HEK293 (cell line): Measurements from ENCODE around the gene GLI1.

Source experiments
- ATF2 ChIP-seq: fragments of 450-650 bp; formaldehyde crosslinking; IDR thresholded peaks from 2 replicates; pipeline ENCODE4 v1.5.1; 2016; ENCODE audit warnings: missing biosample characterization, missing genetic modification characterization, low read depth
- FEZF1 ChIP-seq: fragments of 450-650 bp; formaldehyde crosslinking; IDR thresholded peaks from 2 replicates; pipeline ENCODE4 v1.5.1; 2016; ENCODE audit warnings: missing biosample characterization, missing genetic modification characterization
- KLF7 ChIP-seq: fragments of 450-650 bp; formaldehyde crosslinking; IDR thresholded peaks from 2 replicates; pipeline ENCODE4 v1.5.1; 2016; ENCODE audit warnings: missing biosample characterization, missing genetic modification characterization, borderline replicate concordance
- OSR2 ChIP-seq: fragments of 450-650 bp; formaldehyde crosslinking; IDR thresholded peaks from 2 replicates; pipeline ENCODE4 v1.5.1; 2016; ENCODE audit warnings: missing biosample characterization, missing genetic modification characterization
- PRDM4 ChIP-seq: fragments of 450-650 bp; formaldehyde crosslinking; IDR thresholded peaks from 2 replicates; pipeline ENCODE4 v1.5.1; 2017; ENCODE audit warnings: missing biosample characterization, missing genetic modification characterization
- RBAK ChIP-seq: fragments of 450-650 bp; formaldehyde crosslinking; IDR thresholded peaks from 2 replicates; pipeline ENCODE4 v1.5.1; 2016; ENCODE audit warnings: missing biosample characterization, missing genetic modification characterization
- ZBTB10 ChIP-seq: fragments of 450-650 bp; formaldehyde crosslinking; IDR thresholded peaks from 2 replicates; pipeline ENCODE4 v1.5.1; 2016; ENCODE audit warnings: missing biosample characterization, missing genetic modification characterization
- ZBTB17 ChIP-seq: fragments of 450-650 bp; formaldehyde crosslinking; IDR thresholded peaks from 2 replicates; pipeline ENCODE4 v1.5.1; 2016; ENCODE audit warnings: missing biosample characterization, missing genetic modification characterization
- ZEB2 ChIP-seq: fragments of 450-650 bp; formaldehyde crosslinking; IDR thresholded peaks from 2 replicates; pipeline ENCODE4 v1.5.1; 2016; ENCODE audit warnings: missing biosample characterization, missing genetic modification characterization
- ZNF112 ChIP-seq: fragments of 450-650 bp; formaldehyde crosslinking; IDR thresholded peaks from 2 replicates; pipeline ENCODE4 v1.5.0; 2017; ENCODE audit warnings: missing biosample characterization, missing genetic modification characterization
- ZNF132 ChIP-seq: fragments of 450-650 bp; formaldehyde crosslinking; IDR thresholded peaks from 2 replicates; pipeline ENCODE4 v1.5.1; 2017; ENCODE audit warnings: missing biosample characterization, missing genetic modification characterization, borderline replicate concordance
- ZNF140 ChIP-seq: fragments of 450-650 bp; formaldehyde crosslinking; IDR thresholded peaks from 2 replicates; pipeline ENCODE4 v1.5.1; 2016; ENCODE audit warnings: missing biosample characterization, missing genetic modification characterization
- ZNF148 ChIP-seq: fragments of 450-650 bp; formaldehyde crosslinking; IDR thresholded peaks from 2 replicates; pipeline ENCODE4 v1.5.0; 2017; ENCODE audit warnings: missing biosample characterization, missing genetic modification characterization, borderline replicate concordance
- ZNF221 ChIP-seq: fragments of 450-650 bp; formaldehyde crosslinking; IDR thresholded peaks from 2 replicates; pipeline ENCODE4 v1.5.1; 2017; ENCODE audit warnings: missing biosample characterization, missing genetic modification characterization, borderline replicate concordance
- ZNF23 ChIP-seq: fragments of 450-650 bp; formaldehyde crosslinking; IDR thresholded peaks from 2 replicates; pipeline ENCODE4 v1.5.1; 2016; ENCODE audit warnings: missing biosample characterization, missing genetic modification characterization, borderline replicate concordance
- ZNF26 ChIP-seq: fragments of 450-650 bp; formaldehyde crosslinking; IDR thresholded peaks from 2 replicates; pipeline ENCODE4 v1.5.1; 2016; ENCODE audit warnings: missing biosample characterization, missing genetic modification characterization
- ZNF341 ChIP-seq: fragments of 450-650 bp; formaldehyde crosslinking; IDR thresholded peaks from 2 replicates; pipeline ENCODE4; 2016; ENCODE audit warnings: low read depth, missing biosample characterization, missing genetic modification characterization
- ZNF366 ChIP-seq: fragments of 450-650 bp; formaldehyde crosslinking; conservative IDR thresholded peaks from 2 replicates; pipeline ENCODE4 v1.5.1; 2016; ENCODE audit warnings: missing biosample characterization, missing genetic modification characterization
- ZNF37A ChIP-seq: fragments of 450-650 bp; IDR thresholded peaks from 2 replicates; pipeline ENCODE4 v1.5.1; 2018; ENCODE audit warnings: missing biosample characterization, missing genetic modification characterization
- ZNF473 ChIP-seq: fragments of 450-650 bp; formaldehyde crosslinking; IDR thresholded peaks from 2 replicates; pipeline ENCODE4 v1.5.1; 2017; ENCODE audit warnings: missing biosample characterization, missing genetic modification characterization
- ZNF501 ChIP-seq: fragments of 450-650 bp; formaldehyde crosslinking; IDR thresholded peaks from 2 replicates; pipeline ENCODE4 v1.5.1; 2016; ENCODE audit warnings: missing biosample characterization, missing genetic modification characterization
- ZNF558 ChIP-seq: fragments of 450-650 bp; formaldehyde crosslinking; IDR thresholded peaks from 2 replicates; pipeline ENCODE4 v1.5.1; 2016; ENCODE audit warnings: missing biosample characterization, missing genetic modification characterization
- ZNF623 ChIP-seq: fragments of 450-650 bp; formaldehyde crosslinking; IDR thresholded peaks from 2 replicates; pipeline ENCODE4 v1.5.1; 2016; ENCODE audit warnings: missing biosample characterization, missing genetic modification characterization
- ZNF747 ChIP-seq: fragments of 450-650 bp; formaldehyde crosslinking; IDR thresholded peaks from 2 replicates; pipeline ENCODE4 v1.5.1; 2016; ENCODE audit warnings: missing biosample characterization, missing genetic modification characterization
- ZNF791 ChIP-seq: fragments of 450-650 bp; formaldehyde crosslinking; IDR thresholded peaks from 2 replicates; pipeline ENCODE4 v1.5.1; 2016; ENCODE audit warnings: missing biosample characterization, missing genetic modification characterization
- ZSCAN16 ChIP-seq: fragments of 450-650 bp; formaldehyde crosslinking; IDR thresholded peaks from 2 replicates; pipeline ENCODE4 v1.5.1; 2016; ENCODE audit warnings: missing biosample characterization, missing genetic modification characterization
- ZSCAN18 ChIP-seq: fragments of 450-650 bp; formaldehyde crosslinking; IDR thresholded peaks from 2 replicates; pipeline ENCODE4 v1.5.1; 2016; ENCODE audit warnings: missing biosample characterization, missing genetic modification characterization

Gene GLI1

GRCh38 chr12:57446292-57446960 lies 13.2 kb upstream of the GLI1 start (continued):
- TF ChIP-seq PRDM4 (tag by site-specific recombination) (no peak), ZNF791 (tag by site-specific recombination) (peak; percentile 74; the same call in 1 of the 2 replicates), ATF2 (tag by site-specific recombination) (no peak), ZNF140 (tag by site-specific recombination) (peak; percentile 95), OSR2 (tag by site-specific recombination) (no peak), ZBTB17 (tag by site-specific recombination) (no peak), ZNF366 (tag by site-specific recombination) (no peak), ZEB2 (no peak), ZSCAN18 (tag by site-specific recombination) (no peak), ZNF148 (tag by site-specific recombination) (no peak), ZNF747 (tag by site-specific recombination) (no peak), RBAK (tag by site-specific recombination) (no peak), ZNF221 (tag by site-specific recombination) (no peak), ZNF623 (tag by site-specific recombination) (peak; percentile 80), ZSCAN16 (tag by site-specific recombination) (no peak), KLF7 (tag by site-specific recombination) (no peak), ZNF37A (tag by site-specific recombination) (no peak), ZNF558 (tag by site-specific recombination) (peak; percentile 83), ZNF23 (tag by site-specific recombination) (0 out of 2 replicates have a peak, but pooled peaks have one; percentile 8), ZNF501 (tag by site-specific recombination) (0 out of 2 replicates have a peak, but pooled peaks have one; percentile 49), ZNF26 (no peak), ZNF112 (tag by site-specific recombination) (no peak), ZNF341 (tag by site-specific recombination) (no peak), FEZF1 (no peak), ZBTB10 (tag by site-specific recombination) (no peak), ZNF132 (no peak), ZNF473 (no peak)
